Sigmoid colon (tissue), 7 donors: Measurements from ENCODE around the gene IQGAP2. TPM values are rescaled to one million over a fixed set of nuclear protein-coding genes. Genes with fewer than 3 reads are reported as not detected.

Source experiments
- DNase-seq: peaks from one replicate; pipeline ENCODE4 v3.0.0-alpha.2; 2019
- H3K27ac ChIP-seq, 4 donors: fragments of 200-600 bp; sonication (generic); one replicate each; pipeline ENCODE4 v1.5.1; 2016 to 2019; ENCODE audit warnings: mild to moderate bottlenecking in 1 of 4
- H3K27me3 ChIP-seq, 3 donors: fragments of 200-600 bp; sonication (generic); one replicate each; pipeline ENCODE4 v1.5.1; 2019; ENCODE audit warnings: mild to moderate bottlenecking in 1 of 3
- H3K36me3 ChIP-seq, 4 donors: fragments of 200-600 bp; sonication (generic); one replicate each; pipeline ENCODE4 v1.5.1; 2016 to 2019
- H3K4me1 ChIP-seq, 4 donors: fragments of 200-600 bp; sonication (generic); one replicate each; pipeline ENCODE4 v1.5.1; 2017 to 2019
- H3K4me3 ChIP-seq, 4 donors: fragments of 200-600 bp; sonication (generic); one replicate each; pipeline ENCODE4 v1.5.1; 2017 to 2019; ENCODE audit warnings: mild to moderate bottlenecking in 2 of 4, moderate library complexity in 1 of 4
- H3K9me3 ChIP-seq, 4 donors: fragments of 200-600 bp in 3 of 4; sonication (generic) in 3 of 4; one replicate each; pipeline versions ENCODE4 v1.5.1 to v1.6.1; 2013 to 2019
- EP300 ChIP-seq, 4 donors: sonication (generic); formaldehyde crosslinking; IDR thresholded peaks; one replicate each; pipeline ENCODE4 v1.6.1; 2017; ENCODE audit warnings: antibody characterized with exemption in 4 of 4
- POLR2A ChIP-seq, 2 donors: fragments of 450-650 bp; IDR thresholded peaks; one replicate each; pipeline ENCODE4 v1.6.1; 2016; ENCODE audit warnings: antibody characterized with exemption in 2 of 2, mild to moderate bottlenecking in 2 of 2, moderate library complexity in 2 of 2
- POLR2AphosphoS5 ChIP-seq, 4 donors: sonication (generic); formaldehyde crosslinking; IDR thresholded peaks; one replicate each; pipeline ENCODE4 v1.6.1; 2017; ENCODE audit warnings: antibody characterized with exemption in 4 of 4
- whole genome bisulfite sequencing, 2 donors: extraction: QIAGEN DNeasy Blood & Tissue Kit; methylation state at CpG; one replicate each; pipeline ENCODE4 v1.1.7; 2013; 5-methylcytosine and 5-hydroxymethylcytosine counted together
- intact Hi-C: fragments of 100-400 bp; cut with DNase I; formaldehyde crosslinking; loops from one replicate; pipeline ENCODE4 v1.15.1; 2023
- polyA plus RNA-seq, 3 donors: library from polyadenylated mRNA; stranded (reverse); fragments of 200-250 nt; gene quantifications; one replicate each; pipeline ENCODE4 v1.2.3, GENCODE V29; 2013
- total RNA-seq, 4 donors: library from RNA; depleted of rRNA; stranded (reverse); fragments of >200 nt; gene quantifications; one replicate each; pipeline ENCODE4 v1.1.0, GENCODE V29; 2016
- TF ChIP-seq, protein P1 (sequence below), 4 experiments: fragments of 450-650 bp in 3 of 4; fragments of 200-600 bp in 1 of 4; IDR thresholded peaks; one replicate each; pipeline ENCODE4 v1.5.1; 2016 to 2019; ENCODE audit warnings: antibody characterized with exemption in 4 of 4, mild to moderate bottlenecking in 3 of 4, moderate library complexity in 2 of 4
- donor health status: healthy with polysubstance abuse.
- donor health status: Bipolar disorder and iron deficiency.
- donor health status: healthy.

Gene IQGAP2
- total and polyA plus RNA-seq, 7 donors: 15.0 to 85.3 (median 24.6) TPM

GRCh38 chr5:76715736-76716455 is 312.8 kb downstream of the IQGAP2 start, which contains the start of gene F2R:
Gene F2R (plus strand): TSS chr5:76716126. CDS start chr5:76716308, 182 bp downstream.
- intact Hi-C loops: no loop called here
- Histone ChIP-seq H3K27ac (peak within 1 kb of the TSS; percentile 17 to 63 (median 54)), H3K4me1 (peaks cover 0 to 23% (median 19%) of the 10 kb centered on the region in 4 donors), H3K36me3 (no peaks in the 10 kb centered on the region), H3K9me3 (no peaks in the 10 kb centered on the region), H3K27me3 (peaks cover 17 to 43% (median 30%) of the 10 kb centered on the region in 3 donors), H3K4me3 (peak within 1 kb of the TSS; percentile 45 to 75 (median 66))
- TF ChIP-seq, protein P1, sequence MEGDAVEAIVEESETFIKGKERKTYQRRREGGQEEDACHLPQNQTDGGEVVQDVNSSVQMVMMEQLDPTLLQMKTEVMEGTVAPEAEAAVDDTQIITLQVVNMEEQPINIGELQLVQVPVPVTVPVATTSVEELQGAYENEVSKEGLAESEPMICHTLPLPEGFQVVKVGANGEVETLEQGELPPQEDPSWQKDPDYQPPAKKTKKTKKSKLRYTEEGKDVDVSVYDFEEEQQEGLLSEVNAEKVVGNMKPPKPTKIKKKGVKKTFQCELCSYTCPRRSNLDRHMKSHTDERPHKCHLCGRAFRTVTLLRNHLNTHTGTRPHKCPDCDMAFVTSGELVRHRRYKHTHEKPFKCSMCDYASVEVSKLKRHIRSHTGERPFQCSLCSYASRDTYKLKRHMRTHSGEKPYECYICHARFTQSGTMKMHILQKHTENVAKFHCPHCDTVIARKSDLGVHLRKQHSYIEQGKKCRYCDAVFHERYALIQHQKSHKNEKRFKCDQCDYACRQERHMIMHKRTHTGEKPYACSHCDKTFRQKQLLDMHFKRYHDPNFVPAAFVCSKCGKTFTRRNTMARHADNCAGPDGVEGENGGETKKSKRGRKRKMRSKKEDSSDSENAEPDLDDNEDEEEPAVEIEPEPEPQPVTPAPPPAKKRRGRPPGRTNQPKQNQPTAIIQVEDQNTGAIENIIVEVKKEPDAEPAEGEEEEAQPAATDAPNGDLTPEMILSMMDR (IDR thresholded peaks at IDR 0.05): peak in 1 of 4 experiments; percentile 24
- TF ChIP-seq EP300 (IDR thresholded peaks at IDR 0.05): no peak
- no peak for TF ChIP-seq POLR2A (IDR thresholded peaks at IDR 0.05)
- TF ChIP-seq POLR2AphosphoS5 (IDR thresholded peaks at IDR 0.05): no peak
- DNase-seq: no peak
- WGBS, 2 donors: 0 to 1% methylated on average over 82 of the region's 82 CpGs

- WGBS, 2 donors: 5 to 11% methylated on average over 29 of the region's 29 CpGs
- Histone ChIP-seq H3K36me3 (no peaks in the 10 kb centered on the region), H3K9me3 (no peaks in the 10 kb centered on the region), H3K27me3 (peaks cover 17 to 43% (median 30%) of the 10 kb centered on the region in 3 donors), H3K27ac (peak overlapping the region; percentile 17 to 63 (median 54)), H3K4me1 (peaks cover 0 to 23% (median 19%) of the 10 kb centered on the region in 4 donors), H3K4me3 (peak overlapping the region; percentile 45 to 75 (median 66))
- DNase-seq: no peak
- TF ChIP-seq, protein P1 (IDR thresholded peaks at IDR 0.05): no peak
- TF ChIP-seq POLR2A (IDR thresholded peaks at IDR 0.05) (no peak), POLR2AphosphoS5 (IDR thresholded peaks at IDR 0.05) (no peak), EP300 (IDR thresholded peaks at IDR 0.05) (no peak)
- intact Hi-C loops: no loop called here
Measured at GRCh38 chr5:76716456-76717157, 313.5 kb downstream of the IQGAP2 start.

GRCh38 chr5:76717222-76718083 is 314.4 kb downstream of the IQGAP2 start:
- Histone ChIP-seq H3K27ac (no peak overlapping the region), H3K4me3 (peak overlapping the region in 3 of 4 donors; percentile 66 to 75 (median 66)), H3K4me1 (peaks cover 0 to 23% (median 19%) of the 10 kb centered on the region in 4 donors), H3K27me3 (peaks cover 17 to 43% (median 30%) of the 10 kb centered on the region in 3 donors), H3K9me3 (no peaks in the 10 kb centered on the region), H3K36me3 (no peaks in the 10 kb centered on the region)
- no peak for TF ChIP-seq EP300 (IDR thresholded peaks at IDR 0.05)
- TF ChIP-seq POLR2AphosphoS5 (IDR thresholded peaks at IDR 0.05): no peak
- TF ChIP-seq, protein P1 (IDR thresholded peaks at IDR 0.05): no peak
- TF ChIP-seq POLR2A (IDR thresholded peaks at IDR 0.05): no peak
- intact Hi-C loops: no loop called here
- WGBS, 2 donors: 81 to 82% methylated on average over 11 of the region's 11 CpGs
- no peak for DNase-seq

DNA sequence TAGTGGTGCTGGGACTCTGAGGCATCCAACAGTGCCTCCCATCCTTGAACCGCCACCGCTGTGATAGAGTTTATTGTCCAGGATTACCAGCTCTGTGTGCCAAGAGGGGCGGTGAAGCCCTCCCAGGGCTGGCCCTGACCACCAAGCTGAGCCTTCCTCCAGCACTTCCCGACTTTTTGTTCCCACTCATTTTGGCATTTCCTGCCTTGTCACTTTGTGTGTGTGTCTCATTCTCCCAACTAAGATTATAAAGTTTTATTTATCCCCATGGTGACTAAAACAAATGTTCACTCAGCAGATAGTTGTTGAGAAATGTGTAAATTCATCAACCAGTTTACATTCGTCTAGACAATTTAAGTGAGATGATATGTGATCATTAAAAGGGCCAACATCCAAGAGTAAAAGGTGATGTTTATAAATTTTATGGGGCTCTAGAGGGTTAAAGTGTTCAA is 315.3 kb downstream of the IQGAP2 start:
- no peak overlapping the region for H3K4me3 ChIP-seq

More for the DNA sequence above, 315.3 kb downstream of the IQGAP2 start:
- peaks cover 0 to 23% (median 19%) of the 10 kb centered on the region in 4 donors for H3K4me1 ChIP-seq
- H3K36me3 ChIP-seq: no peaks in the 10 kb centered on the region
- H3K9me3 ChIP-seq: no peaks in the 10 kb centered on the region
- WGBS, 2 donors: 85 to 87% methylated on average over 5 of the region's 5 CpGs
- no peak for DNase-seq
- TF ChIP-seq, protein P1 (IDR thresholded peaks at IDR 0.05): no peak
- TF ChIP-seq POLR2AphosphoS5 (IDR thresholded peaks at IDR 0.05) (no peak), EP300 (IDR thresholded peaks at IDR 0.05) (no peak), POLR2A (IDR thresholded peaks at IDR 0.05) (no peak)
- peaks cover 17 to 43% (median 30%) of the 10 kb centered on the region in 3 donors for H3K27me3 ChIP-seq
- intact Hi-C loops: no loop called here
- no peak overlapping the region for H3K27ac ChIP-seq
